HG03469 (cell line): ENCODE measurements around the gene FKBP10.
"Not testable (repeated sequence)": the region's sequence is repeated elsewhere in the genome, so short reads cannot be mapped to it uniquely, and the experiment has no call there.

Experiments used
- ATAC-seq: cut with Tn5 transposase; IDR thresholded peaks from one replicate; pipeline ENCODE4 v1.9.1; 2021; ENCODE audit warnings: mild to moderate bottlenecking, moderate library complexity, moderate number of reproducible peaks; ENCODE audit not compliant: unreplicated experiment

The FKBP10 gene

DNA sequence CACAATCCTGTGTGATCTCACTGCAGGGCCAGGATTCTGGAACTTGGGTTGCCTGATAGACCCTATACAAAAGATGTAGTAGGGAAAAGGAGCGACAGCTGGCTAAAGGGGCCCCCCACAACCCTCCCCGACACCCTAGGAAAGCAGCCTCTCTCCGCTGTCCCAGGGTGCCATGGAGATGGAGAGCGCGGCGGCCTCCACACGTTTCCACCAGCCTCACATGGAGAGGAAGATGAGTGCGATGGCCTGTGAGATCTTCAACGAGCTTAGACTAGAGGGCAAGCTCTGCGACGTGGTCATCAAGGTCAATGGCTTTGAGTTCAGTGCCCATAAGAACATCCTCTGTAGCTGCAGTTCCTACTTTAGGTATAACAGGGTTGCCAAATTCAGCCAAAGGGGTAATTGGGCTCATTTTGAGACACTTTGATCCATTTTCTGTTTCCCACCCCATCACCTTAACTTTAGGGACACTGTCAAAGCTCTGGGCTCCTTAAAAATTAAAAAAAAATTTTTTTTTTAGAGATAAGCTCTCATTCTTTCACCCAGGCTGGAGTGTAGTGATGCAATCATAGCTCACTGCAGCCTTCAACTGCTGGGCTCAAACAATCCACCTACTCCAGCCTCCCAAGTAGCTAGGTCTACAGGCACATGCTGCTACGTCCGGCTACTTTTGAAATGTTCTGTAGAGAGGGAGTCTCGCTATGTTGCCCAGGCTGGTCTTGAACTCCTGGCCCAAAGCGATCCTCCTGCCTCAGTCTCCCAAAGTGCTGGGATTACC lies 25.1 kb downstream of the FKBP10 start, which contains the start of gene KLHL10:
Gene KLHL10, plus strand, starts transcription at position 65 of the 778 bp plus-strand sequence. Its CDS starts 108 bp downstream, at position 173.
- no peak for ATAC-seq

DNA sequence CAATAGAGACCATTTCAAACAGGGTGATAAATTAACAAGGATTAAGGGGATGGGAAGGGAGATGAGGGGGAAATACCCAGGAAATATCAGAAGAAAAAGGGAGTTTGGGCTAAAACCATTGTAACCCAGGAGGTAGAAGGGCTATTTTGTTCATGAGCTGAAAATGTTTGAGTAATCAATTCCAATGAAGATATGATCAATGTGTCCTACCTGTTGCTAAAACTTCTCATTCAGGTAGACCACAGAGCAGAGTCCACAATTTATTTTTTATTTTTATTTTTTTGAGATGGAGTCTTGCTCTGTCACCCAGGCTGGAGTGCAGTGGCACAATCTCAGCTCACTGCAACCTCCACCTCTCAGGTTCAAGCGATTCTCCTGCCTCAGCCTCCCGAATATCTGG lies 26.6 kb downstream of the FKBP10 start:
- not testable (repeated sequence) for ATAC-seq

DNA sequence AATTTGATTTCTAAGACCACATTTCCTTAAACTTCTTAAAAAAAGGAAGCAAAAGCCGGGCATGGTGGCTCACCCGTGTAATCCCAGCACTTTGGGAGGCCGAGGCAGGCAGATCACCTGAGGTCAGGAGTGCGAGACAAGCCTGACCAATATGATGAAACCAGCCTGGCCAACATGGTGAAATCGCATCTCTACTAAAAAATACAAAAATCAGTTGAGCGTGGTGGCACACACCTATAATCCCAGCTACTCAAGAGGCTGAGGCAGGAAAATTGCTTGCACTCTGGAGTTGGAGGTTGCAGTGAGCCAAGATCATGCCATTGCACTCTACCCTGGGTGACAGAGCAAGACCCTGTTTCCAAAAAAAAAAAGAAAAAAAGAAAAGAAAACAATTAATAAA lies 28.0 kb downstream of the FKBP10 start:
- ATAC-seq = not testable (repeated sequence)

DNA sequence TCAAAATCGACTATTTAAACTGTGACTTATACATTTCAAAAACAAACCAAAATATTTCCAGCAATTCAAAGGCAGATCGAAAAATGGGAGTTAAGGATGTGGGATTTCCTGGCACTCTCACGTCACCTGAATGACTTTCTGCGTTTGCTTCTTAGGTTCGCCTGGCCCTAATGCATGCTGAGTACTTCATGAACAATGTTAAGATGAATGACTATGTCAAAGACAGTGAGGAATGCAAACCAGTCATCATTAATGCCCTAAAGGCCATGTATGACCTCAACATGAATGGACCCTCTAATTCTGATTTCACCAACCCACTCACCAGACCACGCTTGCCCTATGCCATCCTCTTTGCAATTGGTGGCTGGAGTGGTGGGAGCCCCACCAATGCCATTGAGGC lies 32.2 kb downstream of the FKBP10 start:
- ATAC-seq = no peak

DNA sequence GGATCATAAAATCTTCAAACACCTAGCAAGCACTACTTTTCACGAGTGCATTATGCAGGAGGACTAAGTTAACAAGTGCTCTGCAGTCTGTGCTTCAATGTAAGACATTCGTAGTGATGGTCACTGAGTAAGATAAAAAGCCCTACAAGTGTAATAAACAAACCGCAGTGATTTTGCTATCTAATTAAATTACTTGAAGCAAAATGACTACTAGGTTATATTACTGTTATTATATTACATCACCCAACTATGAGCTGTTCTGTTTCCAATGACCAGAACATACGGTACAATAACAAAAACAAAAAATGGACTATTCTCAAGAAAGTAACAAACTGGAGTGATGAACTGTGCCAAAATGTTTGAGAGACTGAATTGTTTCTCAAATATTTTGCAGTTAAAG lies 36.0 kb downstream of the FKBP10 start:
- no peak for ATAC-seq

DNA sequence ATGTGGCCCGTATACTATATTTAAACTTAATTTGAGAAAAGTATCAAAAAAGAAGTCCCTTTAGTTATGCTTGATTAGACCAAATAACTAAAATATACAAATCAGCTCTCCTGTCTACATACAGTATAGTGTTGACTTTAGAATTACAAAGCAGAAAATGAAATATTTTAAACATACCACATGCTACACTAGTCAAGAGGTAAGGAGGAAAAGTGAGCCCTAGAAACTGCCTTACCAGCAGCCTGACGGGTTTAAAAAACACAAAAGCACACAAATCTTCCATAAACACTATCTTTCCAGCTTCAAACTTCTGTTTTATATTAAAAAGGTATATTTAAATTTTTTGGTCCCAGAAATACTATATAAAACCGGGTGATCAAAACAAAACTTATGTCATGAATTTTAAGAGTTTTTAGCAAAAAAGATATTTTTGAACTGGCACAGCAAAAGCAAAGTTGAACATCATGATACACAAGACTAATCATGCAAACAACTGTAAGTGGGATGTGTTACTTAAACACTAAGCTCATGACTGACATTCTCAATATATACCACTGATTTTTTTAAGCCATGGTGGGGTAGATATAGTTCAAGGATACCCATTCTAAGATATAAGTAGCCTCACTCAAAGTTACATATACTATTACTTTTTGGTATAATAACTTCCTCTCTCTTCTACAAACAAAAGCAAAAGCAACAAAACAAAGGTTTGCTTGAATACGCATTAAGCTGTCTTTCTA lies 36.6 kb downstream of the FKBP10 start:
- no peak for ATAC-seq

DNA sequence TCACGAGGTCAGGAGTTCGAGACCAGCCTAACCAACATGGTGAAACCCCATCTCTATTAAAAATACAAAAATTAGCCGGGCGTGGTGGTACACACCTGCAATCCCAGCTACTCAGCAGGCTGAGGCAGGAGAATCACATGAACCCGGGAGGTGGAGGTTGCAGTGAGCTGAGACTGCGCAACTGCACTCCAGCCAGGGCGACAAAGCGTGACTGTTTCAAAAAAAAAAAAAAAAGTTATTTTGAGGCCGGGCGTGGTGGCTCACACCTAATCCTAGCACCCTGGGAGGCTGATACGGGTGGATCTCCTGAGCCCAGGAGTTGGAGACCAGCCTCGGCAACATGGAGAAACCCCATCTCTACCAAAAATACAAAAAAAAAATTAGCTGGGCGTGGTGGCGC lies 38.6 kb downstream of the FKBP10 start:
- not testable (repeated sequence) for ATAC-seq

DNA sequence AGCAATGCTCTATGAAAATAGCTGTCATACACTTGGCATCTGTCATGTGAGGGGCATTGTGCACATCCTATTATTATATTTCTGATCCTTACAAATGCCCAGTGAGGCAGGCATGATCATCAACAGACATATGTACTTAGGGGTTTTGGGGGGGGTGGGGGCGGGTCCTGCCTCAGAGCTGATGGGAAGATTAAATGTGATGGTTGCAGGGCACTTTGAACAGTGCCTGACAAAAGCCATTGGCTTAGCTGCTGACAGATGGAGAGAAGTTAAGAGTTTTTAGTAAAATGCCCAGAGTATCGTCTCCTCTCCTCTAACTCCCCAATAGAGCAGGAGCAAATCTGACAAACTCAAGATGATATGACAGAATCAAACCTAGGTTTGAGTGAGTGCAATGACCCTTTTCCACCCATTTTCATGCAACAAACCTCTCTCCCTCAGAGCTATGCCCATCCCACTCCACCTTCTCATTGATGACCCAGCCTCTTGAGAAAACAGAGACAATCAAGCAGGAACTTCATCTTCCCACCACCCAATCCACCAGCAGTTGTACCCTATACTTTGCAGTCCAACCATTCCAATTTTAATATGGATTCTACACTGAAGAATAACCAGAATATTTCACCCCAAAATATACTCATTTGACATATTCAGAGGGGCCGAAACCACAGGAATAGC lies 47.6 kb downstream of the FKBP10 start:
- ATAC-seq = no peak

DNA sequence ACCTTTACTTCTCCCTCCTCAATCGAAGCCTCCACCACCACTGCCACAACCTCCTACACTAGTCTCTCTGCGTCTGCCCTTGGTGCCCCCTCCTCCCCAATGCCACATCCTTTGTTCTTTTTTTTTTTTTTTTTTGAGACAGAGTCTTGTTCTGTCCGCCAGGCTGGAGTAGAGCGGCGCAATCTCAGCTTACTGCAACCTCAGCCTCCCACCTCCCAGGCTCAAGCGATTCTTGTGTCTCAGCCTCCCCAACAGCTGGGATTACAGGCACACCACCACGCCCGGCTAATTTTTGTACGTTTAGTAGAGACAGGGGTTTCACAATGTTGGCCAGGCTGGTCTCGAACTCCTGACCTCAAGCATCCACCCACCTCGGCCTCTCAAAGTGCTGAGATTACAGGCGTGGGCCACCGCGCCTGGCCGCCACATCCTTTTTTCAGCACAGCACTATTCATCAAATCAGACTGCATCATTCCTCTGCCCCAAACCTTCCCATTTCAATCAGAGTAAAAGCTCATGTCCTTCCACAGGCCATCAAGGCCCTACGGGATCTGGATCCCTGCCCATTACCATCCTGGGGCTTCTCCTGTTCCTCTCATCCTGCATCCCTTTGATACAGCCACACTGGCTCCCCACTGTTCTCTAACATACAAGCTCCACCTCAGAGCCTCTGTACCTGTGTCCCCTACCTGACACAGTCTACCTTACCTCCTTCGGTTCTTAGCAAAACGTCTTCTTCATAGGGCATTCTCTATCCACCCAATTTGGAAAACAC lies 50.5 kb downstream of the FKBP10 start:
- ATAC-seq = no peak

DNA sequence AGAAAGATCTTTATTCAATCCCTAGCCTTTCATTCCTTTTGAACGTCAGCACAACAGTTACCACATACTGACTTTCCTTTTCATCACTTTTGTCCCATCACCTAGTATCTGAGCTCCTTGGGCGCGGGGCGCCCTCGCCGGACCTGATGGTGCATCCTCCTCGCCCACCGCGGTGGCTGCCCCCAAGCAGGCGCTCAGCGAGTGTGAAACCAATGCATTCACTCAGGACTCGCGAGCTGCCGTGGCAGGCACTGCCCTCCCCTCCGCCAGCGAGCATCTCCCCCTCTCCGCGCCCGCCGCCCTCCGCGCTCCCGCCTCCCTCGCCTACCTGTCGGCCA lies 51.7 kb downstream of the FKBP10 start:
- peak; percentile 19 for ATAC-seq

DNA sequence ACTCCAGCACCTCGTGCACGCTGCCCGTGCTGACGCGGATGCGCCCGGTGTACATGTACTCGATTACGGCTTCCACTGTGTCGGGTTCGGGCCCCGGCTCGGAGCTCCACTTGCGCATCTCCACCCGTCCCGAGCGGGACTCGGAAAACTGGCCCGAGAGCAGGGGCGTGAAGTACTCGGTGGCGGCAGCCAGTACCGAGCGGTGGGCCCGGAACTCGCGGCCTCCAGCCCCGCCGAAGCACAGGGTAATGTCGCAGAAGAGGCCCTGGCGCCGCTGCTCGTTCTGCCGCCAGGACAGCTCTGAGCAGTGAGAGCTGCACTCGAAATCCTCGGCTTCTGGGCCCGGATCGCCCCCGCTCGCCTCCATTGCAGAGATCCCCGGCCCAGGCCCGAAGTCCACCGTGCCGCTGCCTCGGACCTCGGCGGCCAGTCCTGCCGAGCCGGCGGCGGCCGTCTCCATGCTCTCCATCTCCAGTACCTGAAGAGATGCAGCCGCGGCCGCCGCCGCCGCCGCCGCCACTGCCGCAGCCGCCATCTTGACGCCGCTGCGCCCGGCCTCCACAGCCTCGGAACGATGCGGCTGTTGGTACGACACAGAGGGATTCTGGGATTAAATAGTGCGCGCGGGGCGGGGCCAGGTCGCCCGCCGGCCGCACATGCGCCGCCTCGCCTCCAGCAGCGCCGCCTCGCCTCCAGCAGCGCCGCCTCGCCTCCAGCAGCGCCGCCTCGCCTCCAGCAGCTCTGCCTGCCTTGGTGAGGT lies 52.2 kb downstream of the FKBP10 start, which contains the start of gene KLHL11:
Gene KLHL11, minus strand, starts transcription at position 588 of the 760 bp plus-strand sequence. Its CDS starts 53 bp downstream, at position 535.
- peak; percentile 66 for ATAC-seq

DNA sequence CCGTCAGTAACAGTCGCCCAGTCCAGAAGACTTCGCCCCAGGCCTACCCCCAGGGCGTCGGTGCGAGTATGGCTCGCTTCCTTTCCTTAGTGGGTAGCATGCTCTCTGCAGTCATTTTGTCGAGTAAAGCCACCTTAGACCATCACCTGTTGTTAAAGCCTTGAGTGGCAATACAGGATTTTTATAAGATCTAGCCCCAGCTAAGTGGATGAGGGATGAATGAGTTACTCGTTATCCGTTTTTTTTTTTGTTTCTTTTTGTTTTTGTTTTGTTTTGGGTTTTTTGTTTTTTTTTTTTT lies 52.7 kb downstream of the FKBP10 start:
- ATAC-seq = no peak

DNA sequence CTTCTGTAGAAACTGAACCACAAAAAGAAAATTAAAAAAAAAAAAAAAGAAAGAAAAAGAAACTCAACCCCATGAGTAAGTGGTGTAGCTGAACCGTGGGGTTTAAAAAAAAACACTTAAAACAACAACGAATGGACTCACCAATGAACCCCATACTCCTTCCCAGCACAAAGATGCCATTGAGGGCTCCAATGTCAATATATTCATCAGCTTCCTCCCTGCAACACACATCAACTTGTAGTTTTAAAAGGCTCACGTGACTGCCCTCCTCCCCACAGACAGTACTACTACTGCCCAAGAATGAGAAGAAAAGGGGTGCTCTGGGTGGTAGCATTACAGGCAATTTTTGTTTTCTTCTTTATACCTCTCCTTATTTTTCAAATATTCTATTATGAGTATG lies 55.8 kb downstream of the FKBP10 start:
- ATAC-seq = no peak

DNA sequence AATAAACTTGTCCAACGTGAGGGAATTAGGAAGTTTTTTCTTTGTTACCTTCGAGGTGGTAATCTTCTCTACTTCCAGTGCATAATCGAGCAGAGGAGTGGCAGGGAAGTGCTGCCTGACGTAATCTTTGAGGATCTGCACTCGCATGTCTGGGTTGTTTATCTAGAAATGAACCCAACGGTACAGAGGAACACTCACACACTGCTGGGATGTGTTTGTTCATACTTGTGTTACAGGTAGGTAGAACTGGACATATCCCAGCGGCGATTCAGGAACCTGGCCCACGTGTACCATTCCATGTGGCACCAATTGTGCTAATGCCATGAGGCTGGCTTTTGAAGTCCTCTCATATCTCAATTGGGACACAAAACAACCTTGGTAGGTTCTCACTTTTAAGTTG lies 56.6 kb downstream of the FKBP10 start:
- no peak for ATAC-seq

DNA sequence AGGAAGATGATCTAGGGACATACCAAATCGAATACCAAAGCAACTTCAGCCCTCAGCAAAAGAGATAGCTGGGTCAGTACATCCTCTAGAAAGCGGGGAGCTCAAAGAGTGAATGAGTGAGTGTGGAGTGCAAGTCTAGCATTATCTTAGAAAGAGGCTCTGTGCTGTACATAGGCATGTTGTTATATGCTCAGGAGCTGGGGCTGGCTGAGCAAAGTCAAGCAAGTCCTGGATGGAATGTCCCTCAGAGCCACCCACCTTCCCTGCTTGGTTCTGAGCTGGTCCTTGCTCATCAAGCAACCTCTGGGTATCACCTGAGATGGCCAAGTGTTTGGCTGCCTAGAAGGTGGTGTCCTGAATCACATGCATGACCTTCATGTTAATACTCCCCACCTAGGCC lies 57.3 kb downstream of the FKBP10 start:
- ATAC-seq = no peak

DNA sequence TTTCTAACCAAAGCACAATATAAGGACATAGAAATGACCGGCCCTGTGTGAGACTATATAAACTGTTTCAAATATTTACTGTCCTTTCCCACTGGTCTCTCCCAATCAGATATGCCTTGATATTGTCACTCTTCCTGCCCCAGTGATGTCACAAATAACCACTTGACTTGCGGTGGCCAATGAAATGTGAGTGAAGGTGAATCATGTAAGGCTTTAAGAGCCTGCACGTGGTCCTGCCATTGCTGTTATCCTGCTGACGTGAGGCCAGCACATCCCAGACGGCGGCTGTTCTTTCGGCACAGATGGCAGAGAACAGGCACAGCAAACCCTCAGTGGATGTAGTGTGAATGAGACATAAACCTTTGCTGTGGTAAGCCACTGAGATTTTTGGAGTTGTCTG lies 57.8 kb downstream of the FKBP10 start:
- ATAC-seq = no peak

DNA sequence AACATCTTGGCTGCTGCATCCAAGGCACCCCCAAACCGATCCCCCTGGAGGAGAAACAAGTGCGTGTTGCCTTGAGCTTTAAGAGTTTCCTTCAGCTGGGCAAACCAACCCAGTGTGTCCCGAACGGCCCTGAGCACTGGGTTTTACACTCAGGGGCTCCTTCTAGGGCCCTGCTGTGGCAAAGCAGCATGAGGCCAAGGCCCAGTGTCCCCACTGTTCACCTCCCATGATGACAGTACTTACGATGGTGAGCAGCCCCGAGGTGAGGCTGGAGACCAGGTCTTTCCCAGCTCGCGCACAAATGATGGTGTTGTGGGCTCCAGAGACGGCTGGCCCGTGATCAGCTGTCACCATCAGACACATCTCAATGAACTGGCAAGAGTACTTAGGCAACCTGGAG lies 59.0 kb downstream of the FKBP10 start:
- no peak for ATAC-seq
